ENCODE data around the gene TRAT1. TPM values are rescaled to one million over a fixed set of nuclear protein-coding genes. Genes with fewer than 3 reads are reported as not detected.

The TRAT1 gene
- total RNA-seq, 1 experiment from 2014 or later: 0.21 TPM

DNA sequence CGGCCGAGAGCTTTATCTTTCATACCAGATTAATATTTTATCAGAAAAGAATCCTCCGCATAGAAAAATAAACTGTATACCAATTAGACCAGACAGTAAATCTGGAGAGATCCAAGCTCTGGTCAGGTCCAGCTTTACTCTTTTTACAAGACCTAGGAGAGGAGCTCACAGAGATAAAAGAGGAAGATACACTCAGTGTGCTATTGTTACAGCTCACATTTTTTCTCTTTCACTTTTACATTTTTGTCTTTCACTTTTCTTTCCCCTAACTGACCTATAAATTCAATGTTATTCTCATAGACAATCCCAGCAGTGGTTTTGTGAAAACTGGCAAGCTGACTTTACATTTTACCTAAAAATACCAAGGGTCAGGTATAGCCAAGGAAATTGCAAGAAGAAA lies 75.3 kb downstream of the TRAT1 start:
- ATAC-seq (no peak), DNase-seq (ENCODE audit: low read depth, low spot score) (no peak)
- in situ Hi-C loops (cut with HindIII; ENCODE audit: low pct_unique_long_range_greater_than_20kb, low sequenced_read_pairs) (no loop called here), intact Hi-C loops (cut with micrococcal nuclease; ENCODE audit: unreplicated experiment) (no loop called here)
- CTCF ChIA-PET: no interaction called here
- no TSS peak for BruUV-seq (replicated peaks)
- Histone ChIP-seq H3K9me3 (ENCODE audit: control insufficient read depth, insufficient read depth, low read depth, low read length) (no peaks in the 10 kb centered on the region), H3K36me3 (ENCODE audit: control insufficient read depth, insufficient read depth, low read length) (no peaks in the 10 kb centered on the region; the same call in 1 of the 2 replicates), H3K27me3 (ENCODE audit: control insufficient read depth, insufficient read depth, low read length) (no peaks in the 10 kb centered on the region; the same call in 1 of the 2 replicates), H3K4me3 (ENCODE audit: low read depth in 2 of 2, low read length in 2 of 2) (no peak overlapping the region), H3K4me1 (ENCODE audit: control insufficient read depth, insufficient read depth, low read length) (no peaks in the 10 kb centered on the region), H3K27ac (ENCODE audit: low read length) (no peak overlapping the region)
- no peak for TF ChIP-seq TCF7L2 (IDR thresholded peaks at IDR 0.05; ENCODE audit: low read depth, low read length)
- TF ChIP-seq, protein P1, sequence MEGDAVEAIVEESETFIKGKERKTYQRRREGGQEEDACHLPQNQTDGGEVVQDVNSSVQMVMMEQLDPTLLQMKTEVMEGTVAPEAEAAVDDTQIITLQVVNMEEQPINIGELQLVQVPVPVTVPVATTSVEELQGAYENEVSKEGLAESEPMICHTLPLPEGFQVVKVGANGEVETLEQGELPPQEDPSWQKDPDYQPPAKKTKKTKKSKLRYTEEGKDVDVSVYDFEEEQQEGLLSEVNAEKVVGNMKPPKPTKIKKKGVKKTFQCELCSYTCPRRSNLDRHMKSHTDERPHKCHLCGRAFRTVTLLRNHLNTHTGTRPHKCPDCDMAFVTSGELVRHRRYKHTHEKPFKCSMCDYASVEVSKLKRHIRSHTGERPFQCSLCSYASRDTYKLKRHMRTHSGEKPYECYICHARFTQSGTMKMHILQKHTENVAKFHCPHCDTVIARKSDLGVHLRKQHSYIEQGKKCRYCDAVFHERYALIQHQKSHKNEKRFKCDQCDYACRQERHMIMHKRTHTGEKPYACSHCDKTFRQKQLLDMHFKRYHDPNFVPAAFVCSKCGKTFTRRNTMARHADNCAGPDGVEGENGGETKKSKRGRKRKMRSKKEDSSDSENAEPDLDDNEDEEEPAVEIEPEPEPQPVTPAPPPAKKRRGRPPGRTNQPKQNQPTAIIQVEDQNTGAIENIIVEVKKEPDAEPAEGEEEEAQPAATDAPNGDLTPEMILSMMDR (IDR thresholded peaks at IDR 0.05): no peak
- TF ChIP-seq, protein P2, sequence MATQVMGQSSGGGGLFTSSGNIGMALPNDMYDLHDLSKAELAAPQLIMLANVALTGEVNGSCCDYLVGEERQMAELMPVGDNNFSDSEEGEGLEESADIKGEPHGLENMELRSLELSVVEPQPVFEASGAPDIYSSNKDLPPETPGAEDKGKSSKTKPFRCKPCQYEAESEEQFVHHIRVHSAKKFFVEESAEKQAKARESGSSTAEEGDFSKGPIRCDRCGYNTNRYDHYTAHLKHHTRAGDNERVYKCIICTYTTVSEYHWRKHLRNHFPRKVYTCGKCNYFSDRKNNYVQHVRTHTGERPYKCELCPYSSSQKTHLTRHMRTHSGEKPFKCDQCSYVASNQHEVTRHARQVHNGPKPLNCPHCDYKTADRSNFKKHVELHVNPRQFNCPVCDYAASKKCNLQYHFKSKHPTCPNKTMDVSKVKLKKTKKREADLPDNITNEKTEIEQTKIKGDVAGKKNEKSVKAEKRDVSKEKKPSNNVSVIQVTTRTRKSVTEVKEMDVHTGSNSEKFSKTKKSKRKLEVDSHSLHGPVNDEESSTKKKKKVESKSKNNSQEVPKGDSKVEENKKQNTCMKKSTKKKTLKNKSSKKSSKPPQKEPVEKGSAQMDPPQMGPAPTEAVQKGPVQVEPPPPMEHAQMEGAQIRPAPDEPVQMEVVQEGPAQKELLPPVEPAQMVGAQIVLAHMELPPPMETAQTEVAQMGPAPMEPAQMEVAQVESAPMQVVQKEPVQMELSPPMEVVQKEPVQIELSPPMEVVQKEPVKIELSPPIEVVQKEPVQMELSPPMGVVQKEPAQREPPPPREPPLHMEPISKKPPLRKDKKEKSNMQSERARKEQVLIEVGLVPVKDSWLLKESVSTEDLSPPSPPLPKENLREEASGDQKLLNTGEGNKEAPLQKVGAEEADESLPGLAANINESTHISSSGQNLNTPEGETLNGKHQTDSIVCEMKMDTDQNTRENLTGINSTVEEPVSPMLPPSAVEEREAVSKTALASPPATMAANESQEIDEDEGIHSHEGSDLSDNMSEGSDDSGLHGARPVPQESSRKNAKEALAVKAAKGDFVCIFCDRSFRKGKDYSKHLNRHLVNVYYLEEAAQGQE (IDR thresholded peaks at IDR 0.05; ENCODE audit: insufficient read depth in 1 of 2, low read depth in 2 of 2, low read length in 1 of 2): no peak
- TF ChIP-seq POLR2AphosphoS5 (IDR thresholded peaks at IDR 0.05; ENCODE audit: low read depth, low read length): no peak
- no peak for TF ChIP-seq SIN3A (IDR thresholded peaks at IDR 0.05; ENCODE audit: borderline replicate concordance, insufficient read depth, low read depth, low read length)
- POLR2A ChIA-PET: no interaction called here

- TF ChIP-seq SIN3A (IDR thresholded peaks at IDR 0.05; ENCODE audit: borderline replicate concordance, insufficient read depth, low read depth, low read length): no peak
- TF ChIP-seq, protein P1 (IDR thresholded peaks at IDR 0.05): no peak
- TF ChIP-seq, protein P2 (IDR thresholded peaks at IDR 0.05; ENCODE audit: insufficient read depth in 1 of 2, low read depth in 2 of 2, low read length in 1 of 2): no peak
- no peak for TF ChIP-seq POLR2AphosphoS5 (IDR thresholded peaks at IDR 0.05; ENCODE audit: low read depth, low read length)
- no peak for TF ChIP-seq TCF7L2 (IDR thresholded peaks at IDR 0.05; ENCODE audit: low read depth, low read length)
- intact Hi-C loops (cut with micrococcal nuclease; ENCODE audit: unreplicated experiment) (no loop called here), in situ Hi-C loops (cut with HindIII; ENCODE audit: low pct_unique_long_range_greater_than_20kb, low sequenced_read_pairs) (no loop called here)
- CTCF ChIA-PET: no interaction called here
- DNase-seq (ENCODE audit: low read depth, low spot score) (no peak), ATAC-seq (no peak)
- BruUV-seq (replicated peaks): no TSS peak
- Histone ChIP-seq H3K4me3 (ENCODE audit: low read depth in 2 of 2, low read length in 2 of 2) (no peak overlapping the region), H3K4me1 (ENCODE audit: control insufficient read depth, insufficient read depth, low read length) (no peaks in the 10 kb centered on the region), H3K27ac (ENCODE audit: low read length) (no peak overlapping the region), H3K9me3 (ENCODE audit: control insufficient read depth, insufficient read depth, low read depth, low read length) (no peaks in the 10 kb centered on the region), H3K36me3 (ENCODE audit: control insufficient read depth, insufficient read depth, low read length) (no peaks in the 10 kb centered on the region), H3K27me3 (ENCODE audit: control insufficient read depth, insufficient read depth, low read length) (no peaks in the 10 kb centered on the region; the same call in 1 of the 2 replicates)
- POLR2A ChIA-PET: no interaction called here
These were observed 76.9 kb downstream of the TRAT1 start for GRCh38 chr3:108899530-108899929.

Other genes starting within 250 kb of the TRAT1 start
- gene CIP2A, start 233.3 kb upstream of the TRAT1 start, total RNA-seq (2021; ENCODE audit: unreplicated experiment): 52.0 TPM
- 30.9 TPM for gene DZIP3, start 233.1 kb upstream of the TRAT1 start, total RNA-seq (2021; ENCODE audit: unreplicated experiment)
- not detected for gene RETNLB, start 65.4 kb upstream of the TRAT1 start, total RNA-seq (2021; ENCODE audit: unreplicated experiment)
- not detected for gene GUCA1C, start 131.1 kb downstream of the TRAT1 start, total RNA-seq (2021; ENCODE audit: unreplicated experiment)

Data from Panc1 (cell line).